Neural cell (in vitro differentiated cells): Measurements from ENCODE around the gene APOE. TPM values are rescaled to one million over a fixed set of nuclear protein-coding genes. Genes with fewer than 3 reads are reported as not detected.

ENCODE experiments used
- H2AFZ ChIP-seq: fragments of 200-600, 300-800 bp; sonication (generic), shearing (Covaris generic); 2 replicates; pipeline ENCODE4 v1.6.0; 2014; ENCODE audit warnings: low read depth, mild to moderate bottlenecking, antibody characterized with exemption, low read length, moderate library complexity
- H3F3A ChIP-seq: fragments of 200-600 bp; shearing (Covaris generic); 2 replicates; pipeline ENCODE4 v1.6.1; 2016; ENCODE audit warnings: mild to moderate bottlenecking, moderate library complexity, mixed read lengths, antibody characterized with exemption, low read length; ENCODE audit not compliant: insufficient read depth, poor library complexity, severe bottlenecking
- H3K27ac ChIP-seq: fragments of 200-600, 300-800 bp; sonication (generic), shearing (Covaris generic); 2 replicates; pipeline ENCODE4 v1.5.1; 2014; ENCODE audit warnings: mild to moderate bottlenecking, low read length, moderate library complexity
- H3K27me3 ChIP-seq: fragments of 300-800, 200-600 bp; sonication (generic), shearing (Covaris generic); 2 replicates; pipeline ENCODE4 v1.6.0; 2014; ENCODE audit warnings: mild to moderate bottlenecking, low read depth, low read length, moderate library complexity; ENCODE audit not compliant: insufficient read depth
- H3K36me3 ChIP-seq: fragments of 300-800, 200-600 bp; sonication (generic), shearing (Covaris generic); 2 replicates; pipeline ENCODE4 v1.5.1; 2014; ENCODE audit warnings: mild to moderate bottlenecking, antibody characterized with exemption, low read length, moderate library complexity; ENCODE audit not compliant: insufficient read depth
- H3K4me2 ChIP-seq: fragments of 300-800, 200-600 bp; sonication (generic), shearing (Covaris generic); 2 replicates; pipeline ENCODE4 v1.6.0; 2014; ENCODE audit warnings: mild to moderate bottlenecking, low read length
- H3K4me3 ChIP-seq: fragments of 300-800, 200-600 bp; sonication (generic), shearing (Covaris generic); 2 replicates; pipeline ENCODE4 v1.5.1; 2014; ENCODE audit warnings: mild to moderate bottlenecking, low read length, moderate library complexity
- H3K79me2 ChIP-seq: fragments of 200-600 bp; shearing (Covaris generic); replicated peaks from 2 replicates; pipeline ENCODE4 v1.6.0; 2014; ENCODE audit warnings: mild to moderate bottlenecking, low read length, moderate library complexity; ENCODE audit not compliant: insufficient read depth
- H3K9ac ChIP-seq: fragments of 300-800, 200-600 bp; sonication (generic), shearing (Covaris generic); 2 replicates; pipeline ENCODE4 v1.6.1; 2016; ENCODE audit warnings: mild to moderate bottlenecking, low read length, mixed read lengths
- H3K9me2 ChIP-seq: fragments of 200-600 bp; shearing (Covaris generic); 2 replicates; pipeline ENCODE4 v1.6.1; 2016; ENCODE audit warnings: mild to moderate bottlenecking, low read length, mixed read lengths; ENCODE audit not compliant: insufficient read depth
- H3K9me3 ChIP-seq: fragments of 200-600, 300-800 bp; sonication (generic), shearing (Covaris generic); 2 replicates; pipeline ENCODE4 v1.6.1; 2016; ENCODE audit warnings: mild to moderate bottlenecking, mixed run types, low read length, moderate library complexity, mixed read lengths
- H4K20me1 ChIP-seq: fragments of 200-600 bp; shearing (Covaris generic); 2 replicates; pipeline ENCODE4 v1.6.1; 2016; ENCODE audit warnings: mild to moderate bottlenecking, mixed run types; ENCODE audit not compliant: insufficient read depth
- CTCF ChIP-seq: fragments of 450-650 bp; IDR thresholded peaks from 2 replicates; pipeline ENCODE4 v1.5.1; 2014; ENCODE audit warnings: antibody characterized with exemption, mild to moderate bottlenecking, moderate library complexity; ENCODE audit not compliant: poor library complexity, severe bottlenecking
- EP300 ChIP-seq: fragments of 450-650 bp; conservative IDR thresholded peaks from 2 replicates; pipeline ENCODE4 v1.6.1; 2014; ENCODE audit warnings: antibody characterized with exemption, mild to moderate bottlenecking, moderate library complexity; ENCODE audit not compliant: poor library complexity, severe bottlenecking
- EZH2 ChIP-seq: fragments of 200-600, 300-800 bp; shearing (Covaris generic), sonication (generic); IDR thresholded peaks from 2 replicates; pipeline ENCODE4 v1.6.1; 2014; ENCODE audit warnings: antibody characterized with exemption, low read length, borderline replicate concordance, mild to moderate bottlenecking; ENCODE audit not compliant: insufficient read depth, poor library complexity, severe bottlenecking
- MXI1 ChIP-seq: fragments of 450-650 bp; conservative IDR thresholded peaks from 2 replicates; pipeline ENCODE4 v1.6.1; 2014; ENCODE audit warnings: antibody characterized with exemption, mild to moderate bottlenecking; ENCODE audit not compliant: poor library complexity, severe bottlenecking
- POLR2AphosphoS5 ChIP-seq: IDR thresholded peaks from 2 replicates; pipeline ENCODE4 v1.6.1; 2012
- RAD21 ChIP-seq: fragments of 450-650 bp; conservative IDR thresholded peaks from 2 replicates; pipeline ENCODE4 v1.6.1; 2014; ENCODE audit warnings: antibody characterized with exemption, mild to moderate bottlenecking, moderate library complexity
- REST ChIP-seq: IDR thresholded peaks from 2 replicates; pipeline ENCODE4 v1.6.1; 2012; ENCODE audit warnings: borderline replicate concordance
- SMC3 ChIP-seq: fragments of 450-650 bp; conservative IDR thresholded peaks from 2 replicates; pipeline ENCODE4 v1.6.1; 2014; ENCODE audit warnings: antibody characterized with exemption, mild to moderate bottlenecking, moderate library complexity; ENCODE audit not compliant: poor library complexity
- TAF1 ChIP-seq: IDR thresholded peaks from 2 replicates; pipeline ENCODE4 v1.6.1; 2012; ENCODE audit warnings: low read depth
- polyA plus RNA-seq: library from polyadenylated mRNA; depleted of rRNA; stranded (reverse); fragments of >200 nt; gene quantifications from 2 replicates; pipeline ENCODE4 v1.2.3, GENCODE V29; 2014

The APOE gene
- polyA plus RNA-seq, 1 donor from 2014 or later: 8.7 TPM

- H3K9me2 ChIP-seq: no peaks in the 10 kb centered on the region
- no peak overlapping the region for H2AFZ ChIP-seq
- H3K27me3 ChIP-seq: no peaks in the 10 kb centered on the region
- H4K20me1 ChIP-seq: no peaks in the 10 kb centered on the region
- no peaks in the 10 kb centered on the region for H3K9me3 ChIP-seq
- H3K4me2 ChIP-seq: no peak overlapping the region
- H3K4me3 ChIP-seq: no peak overlapping the region
- no peak overlapping the region for H3K9ac ChIP-seq
- H3K27ac ChIP-seq: no peak overlapping the region
- no peaks in the 10 kb centered on the region for H3K36me3 ChIP-seq
- H3F3A ChIP-seq: no peaks in the 10 kb centered on the region
- TF ChIP-seq RAD21 (no peak), EZH2 (no peak), CTCF (no peak), POLR2AphosphoS5 (no peak), EP300 (no peak), MXI1 (no peak), REST (no peak), SMC3 (no peak), TAF1 (no peak)
- no peaks in the 10 kb centered on the region for H3K79me2 ChIP-seq
These were observed 35.7 kb upstream of the APOE start for GRCh38 chr19:44869733-44870470.

- H3K9me3 ChIP-seq: no peaks in the 10 kb centered on the region
- H3K36me3 ChIP-seq: no peaks in the 10 kb centered on the region
- no peak overlapping the region for H3K4me3 ChIP-seq
- no peaks in the 10 kb centered on the region for H3K27me3 ChIP-seq
- TF ChIP-seq RAD21: no peak
- no peak for TF ChIP-seq EZH2
- no peak for TF ChIP-seq MXI1
- no peak for TF ChIP-seq POLR2AphosphoS5
- no peak for TF ChIP-seq SMC3
- TF ChIP-seq TAF1: no peak
- TF ChIP-seq CTCF: no peak
- no peak for TF ChIP-seq EP300
- TF ChIP-seq REST: no peak
- H2AFZ ChIP-seq: no peak overlapping the region
- H3F3A ChIP-seq: no peaks in the 10 kb centered on the region
- no peaks in the 10 kb centered on the region for H3K9me2 ChIP-seq
- H4K20me1 ChIP-seq: no peaks in the 10 kb centered on the region
- H3K9ac ChIP-seq: no peak overlapping the region
- no peak overlapping the region for H3K27ac ChIP-seq
- H3K4me2 ChIP-seq: no peak overlapping the region
- no peaks in the 10 kb centered on the region for H3K79me2 ChIP-seq
These were observed 33.8 kb upstream of the APOE start for GRCh38 chr19:44871809-44872208.
